HCT116 (cell line): Measurements from ENCODE around the gene RNF141. TPM values are rescaled to one million over a fixed set of nuclear protein-coding genes. Genes with fewer than 3 reads are reported as not detected.

Experiments
- ATAC-seq: fragments of 200-7000 bp; cut with Tn5 transposase; 2 replicates; pipeline ENCODE4 v1.9.1; 2020; ENCODE audit warnings: mild to moderate bottlenecking, moderate library complexity
- BruUV-seq: library from RNA; stranded (reverse); fragments of 400-500 nt; replicated peaks from 2 replicates; lab custom pipeline; 2021; lab: Mats Ljungman, UMichigan
- CTCF ChIA-PET: fragments of 300-600 bp; sonication (Branson Sonifier 250); formaldehyde crosslinking; loops from one replicate; lab custom pipeline; 2021; ENCODE audit warnings: antibody characterized with exemption; lab: Charles Lee
- POLR2A ChIA-PET: fragments of 300-600, 350-600 bp; sonication (Branson Sonifier 250); formaldehyde crosslinking; loops from one replicate; lab custom pipeline; 2021; ENCODE audit warnings: antibody characterized with exemption; lab: Charles Lee
- RAD21 ChIA-PET, 2 experiments: fragments of 300-600 bp; sonication (Branson Sonifier 250); formaldehyde crosslinking; loops; one replicate each; lab custom pipeline; 2023; ENCODE audit warnings: low total read pairs in 2 of 2; ENCODE audit not compliant: uncharacterized antibody in 2 of 2, unreplicated experiment in 2 of 2, low non-redundant PET in 1 of 2; lab: Charles Lee
- DNase-seq: peaks from one replicate; pipeline ENCODE4 v3.0.0-alpha.2; 2010; ENCODE audit warnings: low read depth, low spot score
- H2AFZ ChIP-seq: fragments of 200-600 bp; shearing (Covaris generic), sonication (generic); 2 replicates; pipeline ENCODE4 v1.6.1; 2017; ENCODE audit warnings: low read depth, mixed run types, mixed read lengths, antibody characterized with exemption, low read length; ENCODE audit not compliant: poor library complexity, severe bottlenecking
- H3K27ac ChIP-seq: 2 replicates; pipeline ENCODE4 v1.5.1; 2012; ENCODE audit warnings: low read depth, low read length
- H3K27me3 ChIP-seq: fragments of 200-600 bp; sonication (generic); 2 replicates; pipeline ENCODE4 v1.6.1; 2016; ENCODE audit warnings: mixed run types, low read length, mixed read lengths; ENCODE audit not compliant: insufficient read depth
- H3K36me3 ChIP-seq, 2 experiments: fragments of 200-500 bp in 1 of 2; fragments of 200-600 bp in 1 of 2; sonication (Bioruptor generic) in 1 of 2; sonication (generic) in 1 of 2; 2 replicates each; pipeline versions ENCODE4 v1.5.1 to v1.6.1; 2014 to 2016; ENCODE audit warnings: low read length in 2 of 2, inconsistent platforms in 1 of 2, mixed read lengths in 1 of 2, mixed run types in 1 of 2; ENCODE audit not compliant: insufficient read depth in 2 of 2, control insufficient read depth in 1 of 2
- H3K4me1 ChIP-seq, 2 experiments: fragments of 200-600 bp in 1 of 2; sonication (generic) in 1 of 2; 2 replicates each; pipeline versions ENCODE4 v1.5.1 to v1.6.1; 2012 to 2017; ENCODE audit warnings: low read length in 2 of 2, inconsistent platforms in 1 of 2, mild to moderate bottlenecking in 1 of 2, mixed read lengths in 1 of 2, mixed run types in 1 of 2, moderate library complexity in 1 of 2; ENCODE audit not compliant: insufficient read depth in 2 of 2, control insufficient read depth in 1 of 2
- H3K4me2 ChIP-seq: fragments of 200-600 bp; sonication (generic); 2 replicates; pipeline ENCODE4 v1.6.1; 2017; ENCODE audit warnings: mixed run types, low read length, mixed read lengths
- H3K4me3 ChIP-seq, 2 experiments: fragments of 200-600 bp in 1 of 2; sonication (generic) in 1 of 2; replicated peaks in 1 of 2; 2 replicates each; pipeline ENCODE4 v1.5.1; 2011 to 2016; ENCODE audit warnings: low read length in 2 of 2, control low read depth in 1 of 2, low read depth in 1 of 2, mild to moderate bottlenecking in 1 of 2, mixed read lengths in 1 of 2, mixed run types in 1 of 2
- H3K79me2 ChIP-seq: fragments of 200-600 bp; sonication (generic); 2 replicates; pipeline ENCODE4 v1.6.1; 2017; ENCODE audit warnings: mild to moderate bottlenecking, mixed run types, low read length, moderate library complexity, mixed read lengths; ENCODE audit not compliant: insufficient read depth
- H3K9ac ChIP-seq: fragments of 200-600 bp; sonication (generic); 2 replicates; pipeline ENCODE4 v1.6.1; 2016; ENCODE audit warnings: low read length, mixed read lengths
- H3K9me2 ChIP-seq: fragments of 200-600 bp; sonication (generic), shearing (Covaris generic); 2 replicates; pipeline ENCODE4 v1.6.1; 2017; ENCODE audit warnings: mixed run types, mild to moderate bottlenecking, moderate library complexity; ENCODE audit not compliant: insufficient read depth
- H3K9me3 ChIP-seq, 2 experiments: fragments of 200-500 bp in 1 of 2; fragments of 200-600 bp in 1 of 2; sonication (Bioruptor generic) in 1 of 2; sonication (generic) in 1 of 2; 2 replicates each; pipeline ENCODE4 v1.6.1; 2014 to 2017; ENCODE audit warnings: low read length in 2 of 2, mixed read lengths in 2 of 2, inconsistent platforms in 1 of 2, low read depth in 1 of 2, mild to moderate bottlenecking in 1 of 2, mixed run types in 1 of 2, moderate library complexity in 1 of 2; ENCODE audit not compliant: control insufficient read depth in 1 of 2, insufficient read depth in 1 of 2
- H4K20me1 ChIP-seq: fragments of 200-600 bp; sonication (generic), shearing (Covaris generic); 2 replicates; pipeline ENCODE4 v1.6.1; 2017; ENCODE audit warnings: mixed run types, mild to moderate bottlenecking, moderate library complexity; ENCODE audit not compliant: insufficient read depth
- CBX3 ChIP-seq: IDR thresholded peaks from 2 replicates; pipeline ENCODE4 v1.6.1; 2012; ENCODE audit warnings: low read depth
- CTCF ChIP-seq, 3 experiments: fragments of 200-600 bp in 1 of 3; sonication (generic) in 1 of 3; IDR thresholded peaks in 2 of 3; conservative IDR thresholded peaks in 1 of 3; 2 replicates each; pipeline ENCODE4 v1.5.1; 2012 to 2017; ENCODE audit warnings: low read depth in 2 of 3, low read length in 2 of 3, antibody characterized with exemption in 1 of 3, borderline replicate concordance in 1 of 3, control low read depth in 1 of 3, mild to moderate bottlenecking in 1 of 3, mixed read lengths in 1 of 3, mixed run types in 1 of 3, moderate library complexity in 1 of 3; ENCODE audit not compliant: insufficient read depth in 1 of 3
- EGR1 ChIP-seq: IDR thresholded peaks from 2 replicates; pipeline ENCODE4 v1.6.1; 2012; ENCODE audit warnings: low read depth
- EZH2 ChIP-seq: fragments of 200-600 bp; sonication (generic); IDR thresholded peaks from 2 replicates; pipeline ENCODE4 v1.6.1; 2017; ENCODE audit warnings: antibody characterized with exemption, mixed run types
- EZH2phosphoT487 ChIP-seq: fragments of 200-600 bp; IDR thresholded peaks from 2 replicates; pipeline ENCODE4 v1.6.1; 2018; ENCODE audit warnings: antibody characterized with exemption, borderline replicate concordance
- JUND ChIP-seq: IDR thresholded peaks from 2 replicates; pipeline ENCODE4 v1.6.1; 2012
- POLR2A ChIP-seq: IDR thresholded peaks from 2 replicates; pipeline ENCODE4 v1.7.0; 2011; ENCODE audit warnings: borderline replicate concordance; ENCODE audit not compliant: insufficient read depth, insufficient read length; ENCODE audit errors: extremely low read depth
- POLR2AphosphoS5 ChIP-seq: IDR thresholded peaks from 2 replicates; pipeline ENCODE4 v1.6.1; 2011; ENCODE audit warnings: mild to moderate bottlenecking, low read depth, low read length, moderate library complexity
- RAD21 ChIP-seq: IDR thresholded peaks from 2 replicates; pipeline ENCODE4 v1.6.1; 2012; ENCODE audit warnings: low read depth, mild to moderate bottlenecking
- REST ChIP-seq: IDR thresholded peaks from 2 replicates; pipeline ENCODE4 v1.6.1; 2012; ENCODE audit warnings: low read depth
- SIN3A ChIP-seq: IDR thresholded peaks from 2 replicates; pipeline ENCODE4 v1.6.1; 2012; ENCODE audit warnings: low read depth
- SP1 ChIP-seq: IDR thresholded peaks from 2 replicates; pipeline ENCODE4 v1.6.1; 2012; ENCODE audit warnings: low read depth
- TCF7L2 ChIP-seq: IDR thresholded peaks from 2 replicates; pipeline ENCODE4 v1.7.0; 2011; ENCODE audit warnings: borderline replicate concordance, inconsistent platforms; ENCODE audit not compliant: insufficient read depth, insufficient read length; ENCODE audit errors: extremely low read depth
- YY1 ChIP-seq: IDR thresholded peaks from 2 replicates; pipeline ENCODE4 v1.6.1; 2011; ENCODE audit warnings: low read length, low read depth, moderate library complexity, mild to moderate bottlenecking; ENCODE audit not compliant: insufficient replicate concordance; ENCODE audit errors: extremely low read depth
- ZFX ChIP-seq: fragments of 450-650 bp; IDR thresholded peaks from 2 replicates; pipeline ENCODE4 v1.6.1; 2017
- ZNF274 ChIP-seq: fragments of 200-500 bp; sonication (Bioruptor generic); IDR thresholded peaks from 2 replicates; pipeline ENCODE4 v1.6.1; 2014; ENCODE audit warnings: mild to moderate bottlenecking, low read depth, low read length, inconsistent platforms
- intact Hi-C: fragments of 100-400 bp; cut with micrococcal nuclease; formaldehyde crosslinking; loops from 2 replicates; pipeline ENCODE4 v1.10.0; 2022
- total RNA-seq: library from RNA; stranded (reverse); gene quantifications from one replicate; pipeline ENCODE4 v1.2.1, GENCODE V29; 2021; ENCODE audit not compliant: unreplicated experiment

The RNF141 gene
- total RNA-seq, 1 experiment from 2014 or later: 133 TPM

GRCh38 chr11:10505278-10506007, 35.5 kb downstream of the RNF141 start:
- Histone ChIP-seq H3K4me3 (no peak overlapping the region), H2AFZ (no peak overlapping the region), H3K36me3 (peaks cover 3 to 42% of the 10 kb centered on the region in 2 experiments; a peak in 2 of 4 replicates), H3K9me2 (no peaks in the 10 kb centered on the region), H3K4me2 (no peak overlapping the region), H3K9me3 (no peaks in the 10 kb centered on the region), H3K9ac (no peak overlapping the region), H3K27ac (no peak overlapping the region), H4K20me1 (no peaks in the 10 kb centered on the region), H3K4me1 (peaks cover 3 to 6% of the 10 kb centered on the region in 2 experiments; a peak in 3 of 4 replicates), H3K79me2 (no peaks in the 10 kb centered on the region), H3K27me3 (no peaks in the 10 kb centered on the region)
- intact Hi-C loops: no loop called here
- no peak for ATAC-seq
- no peak for DNase-seq
- POLR2A ChIA-PET: interaction anchor here (0.7 kb wide), 1 partner anchor 17 kb away, joined by 3 read pairs; no protein-coding TSS in a partner anchor
- RAD21 ChIA-PET: no interaction called here
- no TSS peak for BruUV-seq
- no peak for TF ChIP-seq REST
- TF ChIP-seq YY1: no peak
- no peak for TF ChIP-seq CBX3
- TF ChIP-seq EGR1: no peak
- no peak for TF ChIP-seq SP1
- no peak for TF ChIP-seq POLR2AphosphoS5
- TF ChIP-seq EZH2phosphoT487: no peak
- no peak for TF ChIP-seq JUND
- TF ChIP-seq SIN3A: no peak
- TF ChIP-seq EZH2: no peak
- TF ChIP-seq ZNF274: no peak
- TF ChIP-seq ZFX: no peak
- no peak for TF ChIP-seq TCF7L2
- no peak for TF ChIP-seq RAD21
- no peak for TF ChIP-seq CTCF (IDR thresholded peaks at IDR 0.05 in 2 of 3, conservative IDR thresholded peaks at IDR 0.05 in 1 of 3; ENCODE audit: borderline replicate concordance in 1 of 3, insufficient read depth in 1 of 3, low read depth in 2 of 3, low read length in 2 of 3)
- no peak for TF ChIP-seq POLR2A
- CTCF ChIA-PET: no interaction called here
